BE2C (cell line): ENCODE measurements around the gene TNFSF11.

ENCODE experiments used
- DNase-seq: peaks from one replicate; pipeline ENCODE4 v3.0.0-alpha.2; 2020
- H3K27me3 ChIP-seq: fragments of 250-450 bp; sonication (Bioruptor Pico); 2 replicates; pipeline ENCODE4 v1.5.1; 2020; ENCODE audit warnings: mild to moderate bottlenecking
- H3K36me3 ChIP-seq: fragments of 250-450 bp; sonication (Bioruptor Pico); 2 replicates; pipeline ENCODE4 v1.5.1; 2020; ENCODE audit warnings: mild to moderate bottlenecking
- H3K4me1 ChIP-seq: fragments of 250-450 bp; sonication (Bioruptor Pico); 2 replicates; pipeline ENCODE4 v1.5.1; 2020
- H3K4me3 ChIP-seq: 2 replicates; pipeline ENCODE4 v1.5.1; 2011; ENCODE audit warnings: low read depth, low read length
- H3K9me3 ChIP-seq: fragments of 250-450 bp; sonication (Bioruptor Pico); 2 replicates; pipeline ENCODE4 v1.5.1; 2020
- CTCF ChIP-seq: IDR thresholded peaks from 2 replicates; pipeline ENCODE4 v1.5.1; 2012; ENCODE audit warnings: mild to moderate bottlenecking, low read depth, low read length

The TNFSF11 gene

GRCh38 chr13:42533336-42533591 lies 40.7 kb upstream of the TNFSF11 start:
- no peak for TF ChIP-seq CTCF

GRCh38 chr13:42534785-42535184 lies 39.2 kb upstream of the TNFSF11 start:
- Histone ChIP-seq H3K4me1 (no peaks in the 10 kb centered on the region), H3K4me3 (no peak overlapping the region), H3K36me3 (no peaks in the 10 kb centered on the region), H3K9me3 (no peaks in the 10 kb centered on the region; the same call in 1 of the 2 replicates), H3K27me3 (peaks cover 23% of the 10 kb centered on the region)
- no peak for TF ChIP-seq CTCF
- no peak for DNase-seq

More at GRCh38 chr13:42533336-42533591, 40.7 kb upstream of the TNFSF11 start:
- no peaks in the 10 kb centered on the region; the same call in 1 of the 2 replicates for H3K9me3 ChIP-seq
- H3K4me1 ChIP-seq: no peaks in the 10 kb centered on the region
- no peak overlapping the region for H3K4me3 ChIP-seq
- peaks cover 20% of the 10 kb centered on the region for H3K27me3 ChIP-seq
- no peak for DNase-seq
- no peaks in the 10 kb centered on the region for H3K36me3 ChIP-seq

- H3K9me3 ChIP-seq: no peaks in the 10 kb centered on the region
These were observed 35.0 kb upstream of the TNFSF11 start for GRCh38 chr13:42538996-42539395.

GRCh38 chr13:42539670-42540069 lies 34.3 kb upstream of the TNFSF11 start:
- no peaks in the 10 kb centered on the region for H3K9me3 ChIP-seq
- no peaks in the 10 kb centered on the region for H3K36me3 ChIP-seq
- no peaks in the 10 kb centered on the region for H3K4me1 ChIP-seq
- no peak overlapping the region for H3K4me3 ChIP-seq
- no peak for DNase-seq
- no peak for TF ChIP-seq CTCF
- peaks cover 14% of the 10 kb centered on the region for H3K27me3 ChIP-seq

More at GRCh38 chr13:42538996-42539395, 35.0 kb upstream of the TNFSF11 start:
- no peak for TF ChIP-seq CTCF
- no peak for DNase-seq
- Histone ChIP-seq H3K4me1 (no peaks in the 10 kb centered on the region), H3K36me3 (no peaks in the 10 kb centered on the region), H3K27me3 (peaks cover 14% of the 10 kb centered on the region), H3K4me3 (no peak overlapping the region)

- H3K36me3 ChIP-seq: no peaks in the 10 kb centered on the region
- no peaks in the 10 kb centered on the region for H3K9me3 ChIP-seq
- no peak for DNase-seq
- no peaks in the 10 kb centered on the region for H3K4me1 ChIP-seq
- no peak for TF ChIP-seq CTCF
- peaks cover 14% of the 10 kb centered on the region for H3K27me3 ChIP-seq
- H3K4me3 ChIP-seq: no peak overlapping the region
These were observed 30.6 kb upstream of the TNFSF11 start for GRCh38 chr13:42543215-42543797.

GRCh38 chr13:42544246-42544926 lies 29.6 kb upstream of the TNFSF11 start:
- H3K36me3 ChIP-seq: no peaks in the 10 kb centered on the region

More at GRCh38 chr13:42544246-42544926, 29.6 kb upstream of the TNFSF11 start:
- Histone ChIP-seq H3K27me3 (peaks cover 10% of the 10 kb centered on the region), H3K4me1 (no peaks in the 10 kb centered on the region), H3K9me3 (no peaks in the 10 kb centered on the region), H3K4me3 (no peak overlapping the region)
- TF ChIP-seq CTCF: no peak
- DNase-seq: no peak
